ENCODE measurements around the gene UNC93A. TPM values are rescaled to one million over a fixed set of nuclear protein-coding genes. Genes with fewer than 3 reads are reported as not detected.
"Not testable (repeated sequence)": the region's sequence is repeated elsewhere in the genome, so short reads cannot be mapped to it uniquely, and the experiment has no call there.

The UNC93A gene
- total RNA-seq, 1 experiment from 2014 or later = not detected

DNA sequence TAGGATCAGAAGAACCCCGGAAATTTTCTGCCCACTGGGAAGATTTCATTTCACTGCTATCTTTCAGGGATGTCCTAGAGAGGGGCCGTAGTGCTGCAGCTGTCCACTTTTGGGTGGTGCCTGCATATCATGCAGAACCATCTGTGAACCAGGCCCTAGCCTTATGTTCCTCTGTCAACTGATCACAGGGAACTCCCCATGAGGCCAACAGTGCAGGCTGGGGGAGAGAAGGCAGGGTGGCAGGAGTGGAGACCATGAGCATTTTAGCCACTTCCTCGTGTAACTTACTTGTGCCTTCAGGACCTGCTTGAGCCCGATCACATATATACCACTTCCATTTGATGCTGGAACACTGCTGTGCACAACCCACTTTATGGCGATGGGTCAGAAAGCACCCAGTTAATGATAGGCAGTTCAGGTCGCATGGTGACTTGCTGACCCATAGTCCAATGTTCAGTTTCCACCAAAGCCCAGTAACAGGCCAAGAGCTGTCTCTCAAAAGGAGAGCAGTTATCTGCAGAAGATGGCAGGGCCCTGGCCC lies 48.5 kb upstream of the UNC93A start:
- H3K4me2 ChIP-seq (ENCODE audit: low read length); RAD21 ChIA-PET (ENCODE audit: low non-redundant PET in 1 of 2, low total read pairs in 2 of 2, uncharacterized antibody in 2 of 2, unreplicated experiment in 2 of 2); DNase-seq (ENCODE audit: low read depth, low spot score); H3K9ac ChIP-seq (ENCODE audit: low read length); H3K9me2 ChIP-seq (ENCODE audit: insufficient read depth); ATAC-seq; H4K20me1 ChIP-seq (ENCODE audit: insufficient read depth); H3K4me1 ChIP-seq (ENCODE audit: control insufficient read depth in 1 of 2, insufficient read depth in 2 of 2, low read length in 2 of 2); H3K36me3 ChIP-seq (ENCODE audit: control insufficient read depth in 1 of 2, insufficient read depth in 2 of 2, low read length in 2 of 2); H2AFZ ChIP-seq (ENCODE audit: low read depth, low read length, poor library complexity, severe bottlenecking); H3K79me2 ChIP-seq (ENCODE audit: insufficient read depth, low read length); H3K27ac ChIP-seq (ENCODE audit: low read depth, low read length); CTCF ChIA-PET; BruUV-seq (replicated peaks); H3K9me3 ChIP-seq (ENCODE audit: control insufficient read depth in 1 of 2, insufficient read depth in 1 of 2, low read depth in 1 of 2, low read length in 2 of 2); POLR2A ChIA-PET; H3K4me3 ChIP-seq (replicated peaks in 1 of 2; ENCODE audit: low read depth in 1 of 2, low read length in 2 of 2); intact Hi-C loops (cut with micrococcal nuclease): not testable (repeated sequence)
- H3K27me3 ChIP-seq (ENCODE audit: insufficient read depth, low read length) = peaks cover 11% of the 10 kb centered on the region; the same call in 1 of the 2 replicates

DNA sequence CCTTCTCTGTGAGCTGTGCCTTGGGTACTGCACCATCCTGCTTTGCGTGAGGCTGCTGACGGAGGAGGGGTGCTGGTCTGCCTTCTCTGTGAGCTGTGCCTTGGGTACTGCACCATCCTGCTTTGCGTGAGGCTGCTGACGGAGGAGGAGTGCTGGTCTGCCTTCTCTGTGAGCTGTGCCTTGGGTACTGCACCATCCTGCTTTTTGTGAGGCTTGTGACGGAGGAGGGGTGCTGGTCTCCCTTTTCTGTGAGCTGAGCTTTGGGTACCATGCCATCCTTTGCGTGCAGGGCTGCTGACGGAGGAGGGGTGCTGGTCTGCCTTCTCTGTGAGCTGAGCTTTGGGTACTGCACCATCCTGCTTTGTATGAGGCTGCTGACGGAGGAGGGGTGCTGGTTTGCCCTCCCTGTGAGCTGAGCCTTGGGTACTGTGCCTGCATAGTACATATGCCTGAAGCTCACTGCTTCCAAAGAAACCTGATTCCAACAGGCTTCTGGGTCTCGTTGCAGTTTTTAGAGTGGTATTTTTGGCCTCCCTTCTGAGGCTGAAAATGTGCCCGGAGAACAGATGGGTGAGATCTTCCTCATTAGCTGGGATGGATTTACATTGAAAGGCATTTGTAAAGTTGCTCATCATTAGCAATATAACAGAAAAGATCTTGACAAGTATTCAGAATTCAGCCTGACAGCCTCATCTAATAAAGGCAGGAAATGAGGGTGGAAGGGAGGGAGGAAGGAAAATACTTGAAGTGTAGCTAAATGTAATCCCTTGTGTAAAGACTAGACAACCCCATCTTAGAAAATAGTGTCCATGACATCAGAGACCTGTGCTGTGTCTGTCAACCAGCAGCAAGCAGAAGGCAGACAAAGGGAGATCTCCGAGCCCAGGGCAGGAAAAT lies 46.8 kb upstream of the UNC93A start:
- no TSS peak for BruUV-seq (replicated peaks)

More for the DNA sequence above, 46.8 kb upstream of the UNC93A start:
- no peaks in the 10 kb centered on the region for H3K9me3 ChIP-seq (ENCODE audit: control insufficient read depth in 1 of 2, insufficient read depth in 1 of 2, low read depth in 1 of 2, low read length in 2 of 2)
- CTCF ChIA-PET = no interaction called here
- POLR2A ChIA-PET = no interaction called here
- H3K4me1 ChIP-seq (ENCODE audit: control insufficient read depth in 1 of 2, insufficient read depth in 2 of 2, low read length in 2 of 2) = no peaks in the 10 kb centered on the region
- intact Hi-C loops (cut with micrococcal nuclease) = no loop called here
- no peak for DNase-seq (ENCODE audit: low read depth, low spot score)
- no peak overlapping the region for H3K4me2 ChIP-seq (ENCODE audit: low read length)
- no peak overlapping the region for H3K9ac ChIP-seq (ENCODE audit: low read length)
- no peaks in the 10 kb centered on the region for H3K79me2 ChIP-seq (ENCODE audit: insufficient read depth, low read length)
- no peaks in the 10 kb centered on the region for H3K9me2 ChIP-seq (ENCODE audit: insufficient read depth)
- H4K20me1 ChIP-seq (ENCODE audit: insufficient read depth) = no peaks in the 10 kb centered on the region
- no peak overlapping the region for H3K27ac ChIP-seq (ENCODE audit: low read depth, low read length)
- peaks cover 11% of the 10 kb centered on the region; the same call in 1 of the 2 replicates for H3K27me3 ChIP-seq (ENCODE audit: insufficient read depth, low read length)
- H3K4me3 ChIP-seq (replicated peaks in 1 of 2; ENCODE audit: low read depth in 1 of 2, low read length in 2 of 2) = no peak overlapping the region
- H2AFZ ChIP-seq (ENCODE audit: low read depth, low read length, poor library complexity, severe bottlenecking) = no peak overlapping the region
- TF ChIP-seq SP1 (IDR thresholded peaks at IDR 0.05; ENCODE audit: low read depth) = no peak
- TF ChIP-seq EGR1 (IDR thresholded peaks at IDR 0.05; ENCODE audit: low read depth) = no peak
- no peak for TF ChIP-seq CBX3 (IDR thresholded peaks at IDR 0.05; ENCODE audit: low read depth)
- no peak for TF ChIP-seq FOSL1 (IDR thresholded peaks at IDR 0.05; ENCODE audit: low read depth)
- TF ChIP-seq YY1 (IDR thresholded peaks at IDR 0.05; ENCODE audit: extremely low read depth, insufficient replicate concordance, low read depth, low read length) = no peak
- no peak for TF ChIP-seq POLR2AphosphoS5 (IDR thresholded peaks at IDR 0.05; ENCODE audit: low read depth, low read length)
- TF ChIP-seq POLR2A (IDR thresholded peaks at IDR 0.05; ENCODE audit: borderline replicate concordance, extremely low read depth, insufficient read depth, insufficient read length) = no peak
- no peak for TF ChIP-seq ATF3 (IDR thresholded peaks at IDR 0.05)
- no peak for TF ChIP-seq ZNF274 (IDR thresholded peaks at IDR 0.05; ENCODE audit: low read depth, low read length)
- TF ChIP-seq, protein P1, sequence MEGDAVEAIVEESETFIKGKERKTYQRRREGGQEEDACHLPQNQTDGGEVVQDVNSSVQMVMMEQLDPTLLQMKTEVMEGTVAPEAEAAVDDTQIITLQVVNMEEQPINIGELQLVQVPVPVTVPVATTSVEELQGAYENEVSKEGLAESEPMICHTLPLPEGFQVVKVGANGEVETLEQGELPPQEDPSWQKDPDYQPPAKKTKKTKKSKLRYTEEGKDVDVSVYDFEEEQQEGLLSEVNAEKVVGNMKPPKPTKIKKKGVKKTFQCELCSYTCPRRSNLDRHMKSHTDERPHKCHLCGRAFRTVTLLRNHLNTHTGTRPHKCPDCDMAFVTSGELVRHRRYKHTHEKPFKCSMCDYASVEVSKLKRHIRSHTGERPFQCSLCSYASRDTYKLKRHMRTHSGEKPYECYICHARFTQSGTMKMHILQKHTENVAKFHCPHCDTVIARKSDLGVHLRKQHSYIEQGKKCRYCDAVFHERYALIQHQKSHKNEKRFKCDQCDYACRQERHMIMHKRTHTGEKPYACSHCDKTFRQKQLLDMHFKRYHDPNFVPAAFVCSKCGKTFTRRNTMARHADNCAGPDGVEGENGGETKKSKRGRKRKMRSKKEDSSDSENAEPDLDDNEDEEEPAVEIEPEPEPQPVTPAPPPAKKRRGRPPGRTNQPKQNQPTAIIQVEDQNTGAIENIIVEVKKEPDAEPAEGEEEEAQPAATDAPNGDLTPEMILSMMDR (IDR thresholded peaks at IDR 0.05 in 2 of 3, conservative IDR thresholded peaks at IDR 0.05 in 1 of 3; ENCODE audit: borderline replicate concordance in 1 of 3, insufficient read depth in 1 of 3, low read depth in 2 of 3, low read length in 2 of 3) = no peak
- TF ChIP-seq RAD21 (IDR thresholded peaks at IDR 0.05; ENCODE audit: low read depth) = no peak
- TF ChIP-seq, protein P2, sequence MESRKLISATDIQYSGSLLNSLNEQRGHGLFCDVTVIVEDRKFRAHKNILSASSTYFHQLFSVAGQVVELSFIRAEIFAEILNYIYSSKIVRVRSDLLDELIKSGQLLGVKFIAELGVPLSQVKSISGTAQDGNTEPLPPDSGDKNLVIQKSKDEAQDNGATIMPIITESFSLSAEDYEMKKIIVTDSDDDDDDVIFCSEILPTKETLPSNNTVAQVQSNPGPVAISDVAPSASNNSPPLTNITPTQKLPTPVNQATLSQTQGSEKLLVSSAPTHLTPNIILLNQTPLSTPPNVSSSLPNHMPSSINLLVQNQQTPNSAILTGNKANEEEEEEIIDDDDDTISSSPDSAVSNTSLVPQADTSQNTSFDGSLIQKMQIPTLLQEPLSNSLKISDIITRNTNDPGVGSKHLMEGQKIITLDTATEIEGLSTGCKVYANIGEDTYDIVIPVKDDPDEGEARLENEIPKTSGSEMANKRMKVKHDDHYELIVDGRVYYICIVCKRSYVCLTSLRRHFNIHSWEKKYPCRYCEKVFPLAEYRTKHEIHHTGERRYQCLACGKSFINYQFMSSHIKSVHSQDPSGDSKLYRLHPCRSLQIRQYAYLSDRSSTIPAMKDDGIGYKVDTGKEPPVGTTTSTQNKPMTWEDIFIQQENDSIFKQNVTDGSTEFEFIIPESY (IDR thresholded peaks at IDR 0.05; ENCODE audit: extremely low read depth, insufficient replicate concordance, low read length) = no peak
- TF ChIP-seq EZH2phosphoT487 (IDR thresholded peaks at IDR 0.05; ENCODE audit: borderline replicate concordance) = no peak
- no peak for TF ChIP-seq ELF1 (IDR thresholded peaks at IDR 0.05; ENCODE audit: borderline replicate concordance, low read depth)
- no peak for TF ChIP-seq SRF (IDR thresholded peaks at IDR 0.05; ENCODE audit: low read depth)
- no peaks in the 10 kb centered on the region for H3K36me3 ChIP-seq (ENCODE audit: control insufficient read depth in 1 of 2, insufficient read depth in 2 of 2, low read length in 2 of 2)
- RAD21 ChIA-PET (ENCODE audit: low non-redundant PET in 1 of 2, low total read pairs in 2 of 2, uncharacterized antibody in 2 of 2, unreplicated experiment in 2 of 2) = no interaction called here
- no peak for ATAC-seq

All from HCT116 (cell line).